Osteoblast (primary cell): Measurements from ENCODE around the gene IRF9. TPM values are rescaled to one million over a fixed set of nuclear protein-coding genes. Genes with fewer than 3 reads are reported as not detected.
A peak's percentile ranks its signal among the peaks of the same experiment; 100 is the strongest.

ENCODE experiments used
- DNase-seq: peaks from one replicate; pipeline ENCODE4 v3.0.0; 2011; ENCODE audit warnings: low spot score, mixed read lengths; ENCODE audit not compliant: insufficient read length; ENCODE audit errors: missing footprints
- H2AFZ ChIP-seq: 2 replicates; pipeline ENCODE4 v1.6.0; 2011; ENCODE audit warnings: mild to moderate bottlenecking, low read length
- H3K27ac ChIP-seq: 2 replicates; pipeline ENCODE4 v1.5.1; 2011; ENCODE audit warnings: mild to moderate bottlenecking, low read depth, low read length, moderate library complexity
- H3K27me3 ChIP-seq: 2 replicates; pipeline ENCODE4 v1.6.0; 2012; ENCODE audit warnings: mild to moderate bottlenecking, control low read depth, inconsistent platforms, low read length, moderate library complexity; ENCODE audit not compliant: insufficient read depth
- H3K36me3 ChIP-seq: 2 replicates; pipeline ENCODE4 v1.5.1; 2011; ENCODE audit warnings: mild to moderate bottlenecking, low read length, control low read depth, moderate library complexity; ENCODE audit not compliant: insufficient read depth
- H3K4me1 ChIP-seq: 2 replicates; pipeline ENCODE4 v1.5.1; 2011; ENCODE audit warnings: mild to moderate bottlenecking, low read length, control low read depth, moderate library complexity; ENCODE audit not compliant: insufficient read depth
- H3K4me2 ChIP-seq: 2 replicates; pipeline ENCODE4 v1.6.0; 2011; ENCODE audit warnings: mild to moderate bottlenecking, low read length; ENCODE audit not compliant: insufficient read depth
- H3K4me3 ChIP-seq: fragments of 200-600 bp; sonication (generic); 3 replicates; pipeline ENCODE4 v1.5.1; 2012; ENCODE audit warnings: mild to moderate bottlenecking, low read length, inconsistent platforms; ENCODE audit not compliant: insufficient read depth
- H3K79me2 ChIP-seq: 2 replicates; pipeline ENCODE4 v1.6.0; 2012; ENCODE audit warnings: mild to moderate bottlenecking, low read length, control low read depth, inconsistent platforms; ENCODE audit not compliant: insufficient read depth
- H3K9me3 ChIP-seq: 2 replicates; pipeline ENCODE4 v1.5.1; 2011; ENCODE audit warnings: low read depth, low read length, control low read depth
- H4K20me1 ChIP-seq: 2 replicates; pipeline ENCODE4 v1.6.0; 2012; ENCODE audit warnings: mild to moderate bottlenecking, low read length, control low read depth; ENCODE audit not compliant: insufficient read depth
- CTCF ChIP-seq: IDR thresholded peaks from 2 replicates; pipeline ENCODE4 v1.5.1; 2011; ENCODE audit warnings: mild to moderate bottlenecking, low read depth, low read length, moderate library complexity; ENCODE audit errors: extremely low read depth
- total RNA-seq: library from RNA; depleted of rRNA; stranded (reverse); fragments of >200 nt; gene quantifications from 2 replicates; pipeline ENCODE4 v1.2.3, GENCODE V29; 2012

Gene IRF9
- total RNA-seq, 1 donor: 117 TPM

- TF ChIP-seq CTCF: no peak
- Histone ChIP-seq H3K79me2 (peaks cover 23% of the 10 kb centered on the region), H3K9me3 (no peaks in the 10 kb centered on the region), H2AFZ (no peak overlapping the region), H4K20me1 (peaks cover 4% of the 10 kb centered on the region), H3K4me2 (no peak overlapping the region), H3K4me3 (no peak overlapping the region), H3K4me1 (peaks cover 11% of the 10 kb centered on the region), H3K36me3 (peaks cover 74% of the 10 kb centered on the region), H3K27ac (no peak overlapping the region), H3K27me3 (no peaks in the 10 kb centered on the region)
- DNase-seq: peak; percentile 41
These were observed 1.1 kb upstream of the IRF9 start for GRCh38 chr14:24159777-24160498.

DNA sequence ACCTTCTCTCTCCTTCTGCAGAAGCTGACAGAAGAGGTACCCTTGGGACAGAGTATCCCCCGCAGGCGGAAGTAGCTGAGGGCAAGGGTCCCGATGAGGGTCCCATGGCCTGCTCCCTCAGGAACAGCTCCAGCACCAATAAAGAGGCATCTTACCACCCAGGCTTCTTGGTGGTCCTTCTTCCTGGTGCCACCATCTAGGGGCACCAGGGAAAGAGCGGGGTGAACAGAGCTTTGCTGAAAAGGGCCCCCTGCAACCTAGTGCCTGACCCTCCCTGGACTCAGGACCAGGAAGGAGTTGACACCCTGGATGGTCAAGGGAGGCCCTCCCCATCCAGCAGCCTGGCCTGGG lies 591 bp upstream of the IRF9 start:
- Histone ChIP-seq H3K79me2 (peaks cover 23% of the 10 kb centered on the region), H2AFZ (no peak overlapping the region), H3K4me2 (no peak overlapping the region), H3K27me3 (no peaks in the 10 kb centered on the region), H3K9me3 (no peaks in the 10 kb centered on the region), H3K27ac (peak overlapping the region; percentile 88), H3K4me3 (no peak overlapping the region), H3K4me1 (peaks cover 11% of the 10 kb centered on the region), H3K36me3 (peaks cover 74% of the 10 kb centered on the region), H4K20me1 (peaks cover 6% of the 10 kb centered on the region)
- no peak for TF ChIP-seq CTCF
- no peak for DNase-seq

DNA sequence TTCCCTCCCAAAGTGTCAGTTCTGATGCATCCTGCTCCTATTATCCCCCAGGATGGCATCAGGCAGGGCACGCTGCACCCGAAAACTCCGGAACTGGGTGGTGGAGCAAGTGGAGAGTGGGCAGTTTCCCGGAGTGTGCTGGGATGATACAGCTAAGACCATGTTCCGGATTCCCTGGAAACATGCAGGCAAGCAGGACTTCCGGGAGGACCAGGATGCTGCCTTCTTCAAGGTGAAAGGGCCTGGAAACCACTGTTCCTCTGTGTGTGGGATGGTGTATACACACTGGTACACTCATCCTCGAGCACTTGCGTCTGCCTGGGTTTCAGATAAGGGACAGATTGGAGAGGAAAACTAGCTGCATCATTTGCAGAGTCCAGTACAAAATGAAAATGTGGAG lies 1.0 kb downstream of the IRF9 start:
- peaks cover 74% of the 10 kb centered on the region for H3K36me3 ChIP-seq
- peak; percentile 90 for DNase-seq
- TF ChIP-seq CTCF: no peak
- peak overlapping the region; percentile 82 for H3K4me3 ChIP-seq
- H3K27ac ChIP-seq: peak overlapping the region; percentile 88
- peaks cover 11% of the 10 kb centered on the region for H3K4me1 ChIP-seq
- peak overlapping the region; percentile 42 for H2AFZ ChIP-seq
- peaks cover 23% of the 10 kb centered on the region for H3K79me2 ChIP-seq
- no peaks in the 10 kb centered on the region for H3K9me3 ChIP-seq
- H3K4me2 ChIP-seq: peak overlapping the region; percentile 97
- no peaks in the 10 kb centered on the region for H3K27me3 ChIP-seq
- H4K20me1 ChIP-seq: peaks cover 6% of the 10 kb centered on the region

DNA sequence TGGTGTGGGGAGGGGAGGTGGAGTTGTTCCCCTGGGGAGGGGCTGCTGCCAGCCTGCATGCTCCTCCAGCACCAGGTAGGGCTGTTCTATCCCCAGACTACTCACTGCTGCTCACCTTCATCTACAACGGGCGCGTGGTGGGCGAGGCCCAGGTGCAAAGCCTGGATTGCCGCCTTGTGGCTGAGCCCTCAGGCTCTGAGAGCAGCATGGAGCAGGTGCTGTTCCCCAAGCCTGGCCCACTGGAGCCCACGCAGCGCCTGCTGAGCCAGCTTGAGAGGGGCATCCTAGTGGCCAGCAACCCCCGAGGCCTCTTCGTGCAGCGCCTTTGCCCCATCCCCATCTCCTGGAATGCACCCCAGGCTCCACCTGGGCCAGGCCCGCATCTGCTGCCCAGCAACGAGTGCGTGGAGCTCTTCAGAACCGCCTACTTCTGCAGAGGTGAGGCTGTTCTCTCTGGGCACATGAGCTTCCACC lies 3.5 kb downstream of the IRF9 start:
- peak; percentile 35 for DNase-seq
- H3K79me2 ChIP-seq: peaks cover 23% of the 10 kb centered on the region
- peaks cover 6% of the 10 kb centered on the region for H4K20me1 ChIP-seq
- no peak overlapping the region for H2AFZ ChIP-seq
- TF ChIP-seq CTCF: no peak
- no peak overlapping the region for H3K4me2 ChIP-seq
- H3K4me1 ChIP-seq: peaks cover 11% of the 10 kb centered on the region
- H3K4me3 ChIP-seq: no peak overlapping the region
- peaks cover 69% of the 10 kb centered on the region for H3K36me3 ChIP-seq
- H3K27ac ChIP-seq: no peak overlapping the region
- no peaks in the 10 kb centered on the region for H3K27me3 ChIP-seq
- H3K9me3 ChIP-seq: no peaks in the 10 kb centered on the region
